Measurements from ENCODE around the gene CLDN5. TPM values are rescaled to one million over a fixed set of nuclear protein-coding genes. Genes with fewer than 3 reads are reported as not detected.

The CLDN5 gene
- total RNA-seq, 1 experiment from 2014 or later = 0.44 TPM

- Histone ChIP-seq H3K4me2 (ENCODE audit: insufficient read depth, insufficient read length, low read length) (no peak overlapping the region), H2AFZ (ENCODE audit: low read length) (no peak overlapping the region), H3K23me2 (ENCODE audit: insufficient read length, low read depth, low read length, poor library complexity, severe bottlenecking) (no peaks in the 10 kb centered on the region), H3K4ac (ENCODE audit: low read depth, low read length) (no peak overlapping the region), H2BK120ac (ENCODE audit: low read depth, low read length, poor library complexity, severe bottlenecking) (no peak overlapping the region), H3K56ac (ENCODE audit: insufficient read length, low read depth, low read length) (no peak overlapping the region), H4K5ac (ENCODE audit: insufficient read length, low read depth, low read length) (no peak overlapping the region), H3K27ac (ENCODE audit: insufficient read length, low read depth, low read length) (no peak overlapping the region), H2BK12ac (ENCODE audit: insufficient read length, low read depth, low read length) (no peak overlapping the region), H3T11ph (ENCODE audit: low read length) (no peak overlapping the region), H4K8ac (replicated peaks; ENCODE audit: insufficient read length, low read depth, low read length) (no peak overlapping the region), H3K18ac (ENCODE audit: insufficient read length, low read depth, low read length) (no peak overlapping the region), H3K79me1 (ENCODE audit: insufficient read depth, low read depth, low read length, poor library complexity, severe bottlenecking) (no peaks in the 10 kb centered on the region), H3K9ac (ENCODE audit: extremely low read depth, insufficient read length, low read length) (no peak overlapping the region), H2BK15ac (ENCODE audit: low read depth, low read length) (no peak overlapping the region), H3K14ac (ENCODE audit: insufficient read depth, low read length) (no peak overlapping the region), H4K20me1 (ENCODE audit: control insufficient read depth, insufficient read depth, insufficient read length) (no peaks in the 10 kb centered on the region), H3K23ac (ENCODE audit: insufficient read length, low read depth, low read length) (no peak overlapping the region), H3K9me3 (ENCODE audit: control insufficient read depth, low read depth, low read length) (no peaks in the 10 kb centered on the region), H3K4me1 (ENCODE audit: insufficient read depth, low read length) (no peaks in the 10 kb centered on the region; the same call in 1 of the 2 replicates), H2BK5ac (ENCODE audit: insufficient read length, low read length) (no peak overlapping the region), H4K91ac (ENCODE audit: insufficient read length, low read depth, low read length) (no peak overlapping the region), H3K79me2 (ENCODE audit: insufficient read depth, low read length) (no peaks in the 10 kb centered on the region), H2BK20ac (ENCODE audit: low read depth, low read length, poor library complexity, severe bottlenecking) (no peak overlapping the region), H3K27me3 (ENCODE audit: insufficient read depth, low read length) (no peaks in the 10 kb centered on the region), H2AK5ac (ENCODE audit: insufficient read length, low read length) (no peak overlapping the region)
- DNase-seq = no peak
- no CpG with 5 or more reads among the region's 2 CpGs for WGBS (ENCODE audit: extremely low coverage, insufficient read length, low lambda C conversion rate)
- peaks cover 1% of the 10 kb centered on the region for H3K27me3 Mint-ChIP-seq (ENCODE audit: low read depth)
- H3K4me1 Mint-ChIP-seq = peaks cover 7 to 9% of the 10 kb centered on the region in 2 experiments
- no peak overlapping the region for H3K4me3 Mint-ChIP-seq
- peaks cover 0 to 3% of the 10 kb centered on the region in 2 experiments; a peak in 1 of 5 replicates for H3K9me3 Mint-ChIP-seq
- no peak for TF ChIP-seq CTCF (conservative IDR thresholded peaks at IDR 0.05)
- H3K36me3 Mint-ChIP-seq (ENCODE audit: insufficient read depth in 1 of 3, low read depth in 3 of 3) = no peaks in the 10 kb centered on the region
- peak overlapping the region in 1 of 3 experiments; percentile 60; a peak in 1 of 7 replicates for H3K27ac Mint-ChIP-seq
Measured at GRCh38 chr22:19559956-19560355, 35.7 kb upstream of the CLDN5 start.

Measured in H9 (cell line).